DOHH2 (cell line): ENCODE measurements around the gene IFNGR2.

Source experiments
- H3F3A ChIP-seq: fragments of 200-600 bp; sonication (generic), shearing (Covaris generic); 2 replicates; pipeline ENCODE4 v1.6.0; 2016; ENCODE audit warnings: antibody characterized with exemption, mild to moderate bottlenecking; ENCODE audit not compliant: control insufficient read depth, insufficient read depth
- H3K27ac ChIP-seq: fragments of 200-600 bp; sonication (generic); 2 replicates; pipeline ENCODE4 v1.5.1; 2014; ENCODE audit warnings: low read depth, mild to moderate bottlenecking, low read length, moderate library complexity
- H3K27me3 ChIP-seq: fragments of 200-600 bp; sonication (generic); 2 replicates; pipeline ENCODE4 v1.6.1; 2014; ENCODE audit warnings: mild to moderate bottlenecking, low read length, mixed read lengths; ENCODE audit not compliant: control insufficient read depth
- H3K36me3 ChIP-seq: fragments of 200-600 bp; sonication (generic); 2 replicates; pipeline ENCODE4 v1.6.1; 2014; ENCODE audit warnings: mild to moderate bottlenecking, low read length, moderate library complexity, mixed read lengths; ENCODE audit not compliant: control insufficient read depth
- H3K4me1 ChIP-seq: fragments of 200-600 bp; sonication (generic); 2 replicates; pipeline ENCODE4 v1.6.1; 2014; ENCODE audit warnings: mild to moderate bottlenecking, low read length, mixed read lengths; ENCODE audit not compliant: control insufficient read depth
- H3K4me2 ChIP-seq: fragments of 200-600 bp; sonication (generic); 2 replicates; pipeline ENCODE4 v1.6.0; 2014; ENCODE audit warnings: mild to moderate bottlenecking, low read length, moderate library complexity
- H3K4me3 ChIP-seq: fragments of 200-600 bp; sonication (generic); 2 replicates; pipeline ENCODE4 v1.5.1; 2014; ENCODE audit warnings: mild to moderate bottlenecking, low read length, mixed read lengths
- H3K79me2 ChIP-seq: fragments of 200-600 bp; sonication (generic); 2 replicates; pipeline ENCODE4 v1.6.1; 2014; ENCODE audit warnings: mild to moderate bottlenecking, low read length, mixed read lengths; ENCODE audit not compliant: control insufficient read depth
- H3K9me2 ChIP-seq: fragments of 200-600 bp; sonication (generic); replicated peaks from 2 replicates; pipeline ENCODE4 v1.6.1; 2014; ENCODE audit warnings: mild to moderate bottlenecking, low read length, mixed read lengths; ENCODE audit not compliant: control insufficient read depth
- H3K9me3 ChIP-seq: fragments of 200-600 bp; sonication (generic); 2 replicates; pipeline ENCODE4 v1.6.1; 2014; ENCODE audit warnings: antibody characterized with exemption, low read length, mixed read lengths; ENCODE audit not compliant: control insufficient read depth, insufficient read depth
- H4K20me1 ChIP-seq: fragments of 200-600 bp; sonication (generic); 2 replicates; pipeline ENCODE4 v1.6.0; 2014; ENCODE audit warnings: low read depth, mild to moderate bottlenecking, antibody characterized with exemption, low read length, moderate library complexity; ENCODE audit not compliant: control insufficient read depth, insufficient read depth
- CTCF ChIP-seq: fragments of 200-600 bp; sonication (generic); IDR thresholded peaks from one replicate; pipeline ENCODE4 v1.5.1; 2014; ENCODE audit warnings: antibody characterized with exemption, mild to moderate bottlenecking, low read depth, low read length; ENCODE audit not compliant: poor library complexity, severe bottlenecking
- EZH2phosphoT487 ChIP-seq: fragments of 200-600 bp; sonication (generic); IDR thresholded peaks from 2 replicates; pipeline ENCODE4 v1.6.1; 2017; ENCODE audit warnings: borderline replicate concordance, mild to moderate bottlenecking, antibody characterized with exemption, low read length, moderate library complexity, mixed read lengths

The IFNGR2 gene

GRCh38 chr21:33367309-33367973, 35.8 kb upstream of the IFNGR2 start:
- H3K9me2 ChIP-seq = no peaks in the 10 kb centered on the region
- peaks cover 63% of the 10 kb centered on the region for H3K4me1 ChIP-seq
- H3K27me3 ChIP-seq = no peaks in the 10 kb centered on the region
- H3K27ac ChIP-seq = no peak overlapping the region
- H3K36me3 ChIP-seq = peaks cover 10% of the 10 kb centered on the region
- TF ChIP-seq EZH2phosphoT487 = no peak
- no peak for TF ChIP-seq CTCF
- H3K9me3 ChIP-seq = peaks cover 22% of the 10 kb centered on the region
- no peak overlapping the region for H3K4me3 ChIP-seq
- H3K79me2 ChIP-seq = no peaks in the 10 kb centered on the region
- H3F3A ChIP-seq = peaks cover 12% of the 10 kb centered on the region; the same call in 1 of the 2 replicates
- no peak overlapping the region for H3K4me2 ChIP-seq
- no peaks in the 10 kb centered on the region for H4K20me1 ChIP-seq

- TF ChIP-seq CTCF (no peak), EZH2phosphoT487 (no peak)
- no peak overlapping the region for H3K27ac ChIP-seq
- no peaks in the 10 kb centered on the region for H3K79me2 ChIP-seq
- peaks cover 64% of the 10 kb centered on the region for H3K4me1 ChIP-seq
- no peaks in the 10 kb centered on the region for H3K9me2 ChIP-seq
- H3K4me2 ChIP-seq = no peak overlapping the region
- H4K20me1 ChIP-seq = no peaks in the 10 kb centered on the region
- peaks cover 22% of the 10 kb centered on the region for H3K9me3 ChIP-seq
- H3K27me3 ChIP-seq = no peaks in the 10 kb centered on the region
- no peak overlapping the region; the same call in 1 of the 2 replicates for H3K4me3 ChIP-seq
- peaks cover 10% of the 10 kb centered on the region for H3K36me3 ChIP-seq
- peaks cover 7% of the 10 kb centered on the region for H3F3A ChIP-seq
Observed at GRCh38 chr21:33368124-33368523, 35.1 kb upstream of the IFNGR2 start.

- peaks cover 66% of the 10 kb centered on the region for H3K4me1 ChIP-seq
- no peak overlapping the region for H3K27ac ChIP-seq
- no peak overlapping the region; the same call in 1 of the 2 replicates for H3K4me3 ChIP-seq
- TF ChIP-seq CTCF = no peak
- TF ChIP-seq EZH2phosphoT487 = no peak
- no peak overlapping the region for H3K4me2 ChIP-seq
- peaks cover 10% of the 10 kb centered on the region for H3K36me3 ChIP-seq
- H3K9me2 ChIP-seq = no peaks in the 10 kb centered on the region
- H3K9me3 ChIP-seq = peaks cover 22% of the 10 kb centered on the region
- peaks cover 11% of the 10 kb centered on the region for H3F3A ChIP-seq
- no peaks in the 10 kb centered on the region for H3K27me3 ChIP-seq
- H4K20me1 ChIP-seq = no peaks in the 10 kb centered on the region
- H3K79me2 ChIP-seq = no peaks in the 10 kb centered on the region
Observed at GRCh38 chr21:33368576-33368975, 34.6 kb upstream of the IFNGR2 start.

- no peak overlapping the region for H3K27ac ChIP-seq
- no peak overlapping the region for H3K4me3 ChIP-seq
- H3K9me3 ChIP-seq = peaks cover 22% of the 10 kb centered on the region
- H3K79me2 ChIP-seq = no peaks in the 10 kb centered on the region
- no peaks in the 10 kb centered on the region for H3K27me3 ChIP-seq
- TF ChIP-seq EZH2phosphoT487 (no peak), CTCF (no peak)
- peaks cover 10% of the 10 kb centered on the region for H3K36me3 ChIP-seq
- H4K20me1 ChIP-seq = no peaks in the 10 kb centered on the region
- no peak overlapping the region for H3K4me2 ChIP-seq
- H3K4me1 ChIP-seq = peaks cover 66% of the 10 kb centered on the region
- no peaks in the 10 kb centered on the region for H3K9me2 ChIP-seq
- peaks cover 16% of the 10 kb centered on the region for H3F3A ChIP-seq
Observed at GRCh38 chr21:33369586-33369985, 33.6 kb upstream of the IFNGR2 start.
